GM08714 (cell line): ENCODE results near the gene RAB1A.
"Not testable (repeated sequence)": the region's sequence is repeated elsewhere in the genome, so short reads cannot be mapped to it uniquely, and the experiment has no call there.

Experiments
- H3K4me3 ChIP-seq: fragments of 200-500 bp; sonication (Bioruptor generic); 2 replicates; pipeline ENCODE4 v1.5.1; 2014; ENCODE audit warnings: mild to moderate bottlenecking, low read length, inconsistent platforms
- ZNF274 ChIP-seq: IDR thresholded peaks from 2 replicates; pipeline ENCODE4 v1.6.1; 2012; ENCODE audit warnings: mild to moderate bottlenecking, low read depth, low read length

Gene RAB1A

GRCh38 chr2:65156041-65156440, 26.1 kb upstream of the RAB1A start:
- no peak overlapping the region for H3K4me3 ChIP-seq

GRCh38 chr2:65153515-65153914, 23.6 kb upstream of the RAB1A start:
- no peak for TF ChIP-seq ZNF274

More at GRCh38 chr2:65156041-65156440, 26.1 kb upstream of the RAB1A start:
- TF ChIP-seq ZNF274 = no peak

GRCh38 chr2:65146078-65146477, 16.2 kb upstream of the RAB1A start:
- TF ChIP-seq ZNF274 = no peak
- no peak overlapping the region for H3K4me3 ChIP-seq

More at GRCh38 chr2:65153515-65153914, 23.6 kb upstream of the RAB1A start:
- no peak overlapping the region for H3K4me3 ChIP-seq

- no peak overlapping the region for H3K4me3 ChIP-seq
- TF ChIP-seq ZNF274 = no peak
Measured at GRCh38 chr2:65144571-65144970, 14.7 kb upstream of the RAB1A start.

GRCh38 chr2:65142515-65142914, 12.6 kb upstream of the RAB1A start:
- H3K4me3 ChIP-seq = no peak overlapping the region
- TF ChIP-seq ZNF274 = no peak

DNA sequence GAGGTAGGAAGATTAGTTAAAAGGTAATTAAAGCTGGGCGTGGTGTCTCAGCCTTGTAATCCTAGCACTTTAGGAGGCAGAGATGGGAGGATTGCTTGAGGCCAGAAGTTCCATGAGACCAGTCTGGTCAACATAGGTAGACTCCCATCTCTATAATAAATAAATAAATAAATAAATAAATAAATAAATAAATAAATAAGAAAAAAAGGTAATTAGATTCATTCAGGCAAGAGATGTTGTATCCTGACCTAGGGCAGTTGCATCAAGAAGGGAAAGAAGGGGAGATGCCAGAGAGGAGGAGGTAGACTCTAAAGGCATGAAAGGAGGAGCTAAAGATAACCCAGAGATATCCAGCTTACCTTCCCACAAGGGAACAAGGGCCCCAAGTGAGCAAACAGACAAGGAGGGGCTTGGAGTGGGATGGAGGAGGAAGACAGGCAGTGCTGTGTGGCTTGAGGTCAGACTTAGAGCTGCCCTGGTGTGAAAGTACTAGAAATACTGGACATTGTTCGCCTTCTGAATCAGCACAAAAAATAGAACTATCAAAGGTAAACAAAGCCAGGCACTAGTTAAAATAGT, 7.4 kb upstream of the RAB1A start:
- TF ChIP-seq ZNF274 = no peak
- no peak overlapping the region for H3K4me3 ChIP-seq

- no peak for TF ChIP-seq ZNF274
- H3K4me3 ChIP-seq = no peak overlapping the region
Measured at GRCh38 chr2:65136253-65136652, 6.3 kb upstream of the RAB1A start.

GRCh38 chr2:65134158-65134557, 4.3 kb upstream of the RAB1A start:
- TF ChIP-seq ZNF274 = no peak
- no peak overlapping the region for H3K4me3 ChIP-seq

DNA sequence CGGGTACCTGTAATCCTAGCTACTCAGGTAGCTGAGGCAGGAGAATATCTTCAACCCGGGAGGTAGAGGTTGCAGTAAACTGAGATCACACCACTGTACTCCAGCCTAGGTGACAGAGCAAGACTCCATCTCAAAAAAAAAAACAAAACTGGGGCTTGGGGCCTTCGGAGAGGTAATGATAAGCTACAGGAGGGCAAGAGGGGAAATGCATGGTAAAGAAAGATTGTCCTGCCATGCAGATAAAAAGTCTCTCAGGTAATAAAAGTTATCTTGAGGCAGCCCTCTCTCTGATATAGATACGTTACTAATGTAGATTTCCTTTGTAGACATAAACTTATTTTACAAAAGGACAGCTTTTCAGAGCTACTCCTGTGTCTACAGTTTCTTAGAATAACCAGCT, 3.7 kb upstream of the RAB1A start:
- TF ChIP-seq ZNF274 = no peak
- H3K4me3 ChIP-seq = no peak overlapping the region

DNA sequence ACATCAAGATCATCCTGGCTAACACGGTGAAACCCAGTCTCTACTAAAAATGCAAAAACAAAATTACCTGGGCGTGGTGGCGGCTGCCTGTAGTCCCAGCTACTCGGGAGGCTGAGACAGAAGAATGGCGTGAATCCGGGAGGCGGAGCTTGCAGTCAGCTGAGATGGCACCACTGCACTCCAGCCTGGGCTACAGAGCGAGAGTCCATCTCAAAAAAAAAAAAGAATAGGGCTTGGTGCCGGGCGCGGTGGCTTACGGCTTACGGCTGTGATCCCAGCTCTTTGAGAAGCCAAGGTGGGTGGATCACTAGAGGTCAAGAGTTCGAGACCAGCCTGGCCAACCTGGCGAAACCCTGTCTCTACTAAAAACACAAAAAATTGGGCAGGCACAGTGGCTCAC, 3.0 kb upstream of the RAB1A start:
- not testable (repeated sequence) for H3K4me3 ChIP-seq

DNA sequence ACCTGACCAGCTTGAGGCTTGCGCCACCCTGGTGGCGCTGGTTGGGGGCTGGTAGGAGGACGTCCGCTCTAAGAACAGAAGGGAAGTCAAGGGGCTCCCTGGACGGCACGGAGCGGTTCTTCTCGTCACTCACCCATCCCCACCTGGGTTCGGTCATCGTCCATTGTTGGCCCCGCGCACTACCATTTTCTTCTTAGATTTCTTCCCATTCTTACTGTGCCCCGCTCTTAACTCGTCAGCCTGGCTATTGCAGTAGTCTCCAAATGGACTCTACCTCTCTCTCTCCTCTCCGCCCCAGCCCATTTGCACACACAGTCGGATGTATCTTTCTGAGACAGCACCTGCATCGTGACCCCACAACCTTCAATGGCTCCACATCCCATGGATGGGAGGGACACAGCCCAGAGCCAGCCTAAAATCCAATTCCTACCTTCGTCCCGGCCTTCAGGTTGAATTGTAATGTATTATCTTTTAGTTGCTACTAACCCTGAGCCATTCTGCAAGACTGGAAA, 814 bp upstream of the RAB1A start:
- TF ChIP-seq ZNF274 = no peak
- peak overlapping the region; percentile 73 for H3K4me3 ChIP-seq

DNA sequence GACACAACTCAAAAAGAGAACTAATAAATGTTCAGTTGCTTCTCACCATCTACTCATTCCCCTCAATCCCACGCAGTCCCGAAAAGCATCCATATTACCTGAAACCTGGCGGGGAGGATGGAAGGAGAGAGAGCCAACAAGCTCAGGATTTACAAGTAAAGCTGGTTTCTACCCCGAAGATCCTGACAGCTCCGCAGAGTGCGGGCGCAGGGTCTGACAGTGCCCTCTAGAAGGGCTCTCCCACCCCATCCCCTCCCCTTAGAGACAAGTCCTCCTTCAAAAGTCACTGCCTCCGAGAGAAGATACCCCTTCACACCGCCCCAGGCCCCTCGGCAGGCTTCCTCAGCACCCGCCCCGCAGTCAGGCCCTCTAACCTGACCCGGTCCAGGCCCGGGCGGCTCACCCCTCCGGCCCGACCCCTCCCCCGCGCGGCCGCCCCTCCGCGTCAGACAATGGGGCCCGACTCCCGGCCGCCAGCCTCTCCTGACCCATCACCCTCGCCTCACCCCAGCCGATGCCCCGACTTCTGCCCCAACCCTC, 550 bp downstream of the RAB1A start:
- H3K4me3 ChIP-seq = peak overlapping the region; percentile 100
- TF ChIP-seq ZNF274 = no peak

DNA sequence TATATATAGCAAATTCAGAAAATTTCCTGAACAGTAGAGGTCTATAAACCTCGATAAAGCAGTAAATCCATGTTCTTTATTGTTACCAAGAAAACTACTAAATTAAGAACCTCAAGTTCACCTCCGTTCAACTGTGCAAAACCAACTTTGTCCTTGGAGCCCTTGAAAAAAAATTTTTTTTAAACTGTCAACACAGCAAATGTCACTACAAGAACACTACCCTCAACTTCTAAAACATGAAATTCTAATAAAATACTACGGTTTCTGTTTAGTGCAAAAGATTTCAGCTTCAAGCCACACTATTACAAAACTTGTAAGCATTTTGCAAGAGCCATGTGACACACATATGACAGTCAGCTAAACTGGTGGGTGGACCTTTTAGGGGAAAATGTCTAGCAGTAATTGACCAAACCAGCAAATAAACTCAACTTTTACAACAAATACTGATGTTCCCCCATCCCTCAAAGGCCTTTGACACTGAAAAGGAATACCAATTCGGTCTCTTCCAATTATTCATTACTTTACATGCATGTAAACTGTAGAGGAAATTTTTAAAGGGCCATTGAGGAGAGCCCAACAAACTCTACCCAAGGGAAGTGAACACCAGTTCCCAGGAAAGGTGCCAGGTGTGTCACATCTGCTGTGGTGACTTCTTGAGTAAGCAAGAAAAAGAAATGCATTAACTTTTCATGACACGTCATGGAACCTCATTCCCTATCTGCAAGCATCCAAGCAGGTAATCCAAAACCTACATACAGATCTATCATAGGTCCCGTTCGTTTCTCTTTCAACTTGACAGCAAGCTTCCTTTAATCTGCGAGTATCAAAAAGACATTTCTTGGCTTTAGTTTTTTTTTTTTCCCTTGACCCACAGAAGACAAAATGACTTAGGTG, 1.4 kb downstream of the RAB1A start:
- H3K4me3 ChIP-seq = peak overlapping the region; percentile 100
- no peak for TF ChIP-seq ZNF274

DNA sequence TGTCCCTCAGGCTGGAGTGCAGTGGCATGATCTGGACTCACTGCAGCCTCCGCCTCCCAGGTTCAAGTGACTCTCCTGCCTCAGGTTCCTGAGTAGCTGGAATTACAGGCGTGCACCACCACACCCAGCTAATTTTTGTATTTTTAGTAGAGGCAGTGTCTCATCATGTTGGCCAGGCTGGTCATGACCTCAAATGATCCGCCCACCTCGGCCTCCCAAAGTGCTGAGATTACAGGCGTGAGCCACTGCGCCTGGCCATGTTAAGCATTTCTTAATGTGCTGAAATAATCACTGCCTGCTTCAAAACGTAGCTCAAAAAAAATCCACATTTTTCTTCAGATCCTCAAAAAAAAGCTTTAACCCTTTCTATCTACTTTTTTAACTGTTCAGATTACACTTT, 4.4 kb downstream of the RAB1A start:
- H3K4me3 ChIP-seq = not testable (repeated sequence)

DNA sequence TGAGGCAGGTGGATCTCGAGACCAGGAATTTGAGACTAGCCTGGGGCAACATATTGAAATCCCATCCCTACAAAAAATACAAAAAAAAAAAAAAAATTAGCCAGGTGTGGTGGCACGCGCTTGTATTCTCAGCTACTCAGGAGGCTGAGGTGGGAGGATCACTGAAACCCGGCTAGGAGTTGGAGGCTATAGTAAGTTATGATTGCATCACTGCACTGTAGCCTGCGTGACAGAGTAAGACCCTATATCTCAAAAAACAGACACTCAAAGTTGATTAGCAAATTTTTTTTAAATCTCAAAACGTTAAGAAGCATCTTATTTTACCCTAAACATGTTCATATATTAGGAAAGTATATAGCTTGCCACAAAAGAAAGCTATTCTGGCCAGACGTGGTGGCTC, 7.6 kb downstream of the RAB1A start:
- TF ChIP-seq ZNF274 = no peak
- no peak overlapping the region for H3K4me3 ChIP-seq
